ENCODE data around the gene NUP210. TPM values are rescaled to one million over a fixed set of nuclear protein-coding genes. Genes with fewer than 3 reads are reported as not detected.

The NUP210 gene
- total RNA-seq, 1 donor, result not detected

- no peak for DNase-seq (ENCODE audit: low read depth)
- no peak for TF ChIP-seq CTCF (IDR thresholded peaks at IDR 0.05; ENCODE audit: insufficient read depth, low read depth, low read length)
These were observed 131.1 kb downstream of the NUP210 start for GRCh38 chr3:13288732-13289718.

GRCh38 chr3:13287833-13288232, 132.3 kb downstream of the NUP210 start:
- no peak for DNase-seq (ENCODE audit: low read depth)
- no peak overlapping the region for H3K4me3 ChIP-seq (ENCODE audit: low read depth, low read length)
- TF ChIP-seq CTCF (IDR thresholded peaks at IDR 0.05; ENCODE audit: insufficient read depth, low read depth, low read length), result no peak

More at GRCh38 chr3:13288732-13289718, 131.1 kb downstream of the NUP210 start:
- H3K4me3 ChIP-seq (ENCODE audit: low read depth, low read length), result no peak overlapping the region

DNA sequence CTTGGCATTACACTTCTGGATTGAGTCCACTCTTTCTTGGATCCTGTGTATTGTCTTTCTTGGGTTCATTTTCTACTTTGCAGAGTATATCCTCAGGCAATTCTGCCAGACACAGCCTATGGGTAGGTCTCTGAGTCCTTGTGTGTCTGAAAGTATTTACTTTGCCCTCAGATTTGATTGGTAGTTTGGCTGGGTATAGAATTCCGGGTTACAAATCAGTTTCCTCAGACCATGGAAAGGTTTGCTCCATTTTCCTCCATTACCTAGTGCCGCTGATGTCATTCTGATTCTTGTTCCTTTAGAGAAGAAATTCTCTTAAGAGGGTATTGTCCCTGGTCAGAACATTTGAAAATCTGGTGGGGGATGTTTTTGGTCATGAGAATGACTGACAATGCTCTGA, 133.2 kb downstream of the NUP210 start:
- no peak for DNase-seq (ENCODE audit: low read depth)
- TF ChIP-seq CTCF (IDR thresholded peaks at IDR 0.05; ENCODE audit: insufficient read depth, low read depth, low read length), result no peak
- H3K4me3 ChIP-seq (ENCODE audit: low read depth, low read length), result no peak overlapping the region

GRCh38 chr3:13285007-13285567, 135.0 kb downstream of the NUP210 start:
- no peak overlapping the region for H3K4me3 ChIP-seq (ENCODE audit: low read depth, low read length)
- DNase-seq (ENCODE audit: low read depth), result no peak
- no peak for TF ChIP-seq CTCF (IDR thresholded peaks at IDR 0.05; ENCODE audit: insufficient read depth, low read depth, low read length)

- DNase-seq (ENCODE audit: low read depth), result no peak
- TF ChIP-seq CTCF (IDR thresholded peaks at IDR 0.05; ENCODE audit: insufficient read depth, low read depth, low read length), result no peak
- H3K4me3 ChIP-seq (ENCODE audit: low read depth, low read length), result no peak overlapping the region
These were observed 136.3 kb downstream of the NUP210 start for GRCh38 chr3:13283877-13284264.

GRCh38 chr3:13282986-13283876, 136.9 kb downstream of the NUP210 start:
- no peak for TF ChIP-seq CTCF (IDR thresholded peaks at IDR 0.05; ENCODE audit: insufficient read depth, low read depth, low read length)
- H3K4me3 ChIP-seq (ENCODE audit: low read depth, low read length), result no peak overlapping the region
- no peak for DNase-seq (ENCODE audit: low read depth)
